Activated CD4-positive, alpha-beta T cell treated with anti-CD3 and anti-CD28 coated beads, Interleukin-2, amount 50 U/mL, for 24 hours (primary cell): ENCODE data around the gene NOS1.

Experiments used
- DNase-seq, 2 donors: peaks; one replicate each; pipeline ENCODE4 v3.0.0-alpha.2; 2020; ENCODE audit warnings: low read depth in 1 of 2, low spot score in 1 of 2

The NOS1 gene

GRCh38 chr12:117180758-117181467 is 180.5 kb downstream of the NOS1 start:
- DNase-seq: no peak

- DNase-seq: no peak
Measured at GRCh38 chr12:117178745-117179144, 182.7 kb downstream of the NOS1 start.

- no peak for DNase-seq
Measured at GRCh38 chr12:117178301-117178700, 183.1 kb downstream of the NOS1 start.

- DNase-seq: no peak
Measured at GRCh38 chr12:117172168-117172567, 189.3 kb downstream of the NOS1 start.

- DNase-seq: no peak
Measured at GRCh38 chr12:117171499-117172162, 189.8 kb downstream of the NOS1 start.

- DNase-seq: no peak
Measured at GRCh38 chr12:117169548-117169947, 191.9 kb downstream of the NOS1 start.

- DNase-seq: no peak
Measured at GRCh38 chr12:117168976-117169375, 192.4 kb downstream of the NOS1 start.

GRCh38 chr12:117167769-117168168 is 193.7 kb downstream of the NOS1 start:
- DNase-seq: no peak

GRCh38 chr12:117166107-117166506 is 195.3 kb downstream of the NOS1 start:
- DNase-seq: no peak

GRCh38 chr12:117165342-117165741 is 196.1 kb downstream of the NOS1 start:
- DNase-seq: no peak

GRCh38 chr12:117162633-117163032 is 198.8 kb downstream of the NOS1 start:
- DNase-seq: no peak

GRCh38 chr12:117162167-117162539 is 199.3 kb downstream of the NOS1 start:
- DNase-seq: no peak

GRCh38 chr12:117161460-117162166 is 199.8 kb downstream of the NOS1 start:
- no peak for DNase-seq

GRCh38 chr12:117159674-117160073 is 201.8 kb downstream of the NOS1 start:
- no peak for DNase-seq

GRCh38 chr12:117158911-117159553 is 202.4 kb downstream of the NOS1 start:
- no peak for DNase-seq
